Posterior vena cava (tissue), 2 donors: ENCODE measurements around the gene UBFD1. TPM values are rescaled to one million over a fixed set of nuclear protein-coding genes. Genes with fewer than 3 reads are reported as not detected.
"Not testable (repeated sequence)": the region's sequence is repeated elsewhere in the genome, so short reads cannot be mapped to it uniquely, and the experiment has no call there.

Source experiments
- DNase-seq: peaks from one replicate; pipeline ENCODE4 v3.0.0-alpha.2; 2020; ENCODE audit warnings: low spot score
- intact Hi-C, 2 donors: fragments of 100-400 bp; cut with DNase I; formaldehyde crosslinking; loops; one replicate each; pipeline versions ENCODE4 v1.14.1 to v1.14.2; 2022 to 2023
- long read RNA-seq, 2 donors: library from polyadenylated mRNA; unstranded; transcript quantifications; one replicate each; pipeline ENCODE4 v2.0.0, GENCODE V29; 2020 to 2021
- total RNA-seq, 2 donors: library from RNA; stranded (reverse); fragmentation: NEBNext Ultra II Directional; extraction: Animal tissue kit (Norgen Biotek cat#: 25700); gene quantifications; one replicate each; pipeline ENCODE4 v1.2.1, GENCODE V29; 2021
- donor health status: DM: yes; HTN: yes; CAD: no.
- donor health status: DM: yes; HTN: yes; CAD: no.

The UBFD1 gene, protein sequence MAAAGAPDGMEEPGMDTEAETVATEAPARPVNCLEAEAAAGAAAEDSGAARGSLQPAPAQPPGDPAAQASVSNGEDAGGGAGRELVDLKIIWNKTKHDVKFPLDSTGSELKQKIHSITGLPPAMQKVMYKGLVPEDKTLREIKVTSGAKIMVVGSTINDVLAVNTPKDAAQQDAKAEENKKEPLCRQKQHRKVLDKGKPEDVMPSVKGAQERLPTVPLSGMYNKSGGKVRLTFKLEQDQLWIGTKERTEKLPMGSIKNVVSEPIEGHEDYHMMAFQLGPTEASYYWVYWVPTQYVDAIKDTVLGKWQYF
- 10 to 100 TPM; 37.3 to 37.4 TPM for total RNA-seq
- long read RNA-seq, donor 1, full-length matches to known transcripts: 8 of 13 reads
- long read RNA-seq, donor 1, partial matches to known transcripts: 0 of 13 reads
- long read RNA-seq, donor 1, other reads (novel, unspliced or antisense): 5 of 13 reads
- long read RNA-seq, donor 2, partial matches to known transcripts: 0 of 5 reads
- long read RNA-seq, donor 2, other reads (novel, unspliced or antisense): 5 of 5 reads

GRCh38 chr16:23556881-23557778 is at the start of gene UBFD1, which contains the start of gene EARS2:
Gene UBFD1, plus strand, starts transcription at chr16:23557727. Its CDS starts 16 bp downstream, at chr16:23557743.
Gene EARS2, minus strand, starts transcription at chr16:23557350. Its CDS starts 7 bp downstream, at chr16:23557343.
- DNase-seq: peak; percentile 99
- intact Hi-C loops: no loop called here

DNA sequence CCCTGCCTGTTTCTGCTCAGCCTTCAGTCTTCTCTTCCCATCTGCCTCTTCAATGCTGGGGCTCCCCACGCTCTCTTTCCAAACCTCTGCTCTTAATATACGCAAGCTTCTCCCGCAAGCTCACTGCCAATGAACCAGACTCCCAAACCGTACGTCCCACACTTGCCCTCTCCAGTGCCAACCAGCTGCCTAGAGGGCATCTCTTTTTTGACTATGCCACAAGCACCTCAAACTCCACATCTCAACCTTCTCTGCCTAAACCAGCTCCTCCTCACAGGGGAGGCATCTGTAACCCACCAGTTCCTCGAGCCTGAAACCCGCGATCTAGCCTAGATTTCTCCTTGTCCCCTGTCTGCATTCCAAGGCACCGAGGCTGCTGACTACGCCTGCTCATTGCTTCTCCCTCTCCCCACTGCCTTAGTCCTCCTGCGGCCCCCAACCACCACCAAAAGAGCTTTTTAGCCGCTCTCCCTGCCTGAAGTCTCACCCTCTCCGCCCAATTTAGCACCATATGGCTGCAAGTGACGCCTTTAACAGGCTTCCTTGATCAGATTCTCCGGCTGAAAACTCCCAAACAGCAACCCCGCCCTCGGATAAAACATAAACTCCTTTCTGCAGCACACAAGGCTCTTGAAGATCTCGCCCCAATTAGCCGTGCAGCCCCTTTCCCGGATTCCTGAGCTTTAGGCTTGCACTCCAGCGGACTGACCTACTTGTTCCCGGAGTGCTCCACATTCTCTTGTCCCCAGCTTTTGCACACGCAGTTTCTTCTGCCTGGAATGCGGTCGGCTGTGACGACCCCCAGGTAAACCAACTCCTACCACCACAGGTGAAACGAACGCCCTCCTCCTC is 48.7 kb upstream of the UBFD1 start:
- DNase-seq: peak; percentile 62
- intact Hi-C loops: no loop called here

GRCh38 chr16:23509441-23509754 is 48.1 kb upstream of the UBFD1 start:
- intact Hi-C loops: no loop called here
- no peak for DNase-seq

DNA sequence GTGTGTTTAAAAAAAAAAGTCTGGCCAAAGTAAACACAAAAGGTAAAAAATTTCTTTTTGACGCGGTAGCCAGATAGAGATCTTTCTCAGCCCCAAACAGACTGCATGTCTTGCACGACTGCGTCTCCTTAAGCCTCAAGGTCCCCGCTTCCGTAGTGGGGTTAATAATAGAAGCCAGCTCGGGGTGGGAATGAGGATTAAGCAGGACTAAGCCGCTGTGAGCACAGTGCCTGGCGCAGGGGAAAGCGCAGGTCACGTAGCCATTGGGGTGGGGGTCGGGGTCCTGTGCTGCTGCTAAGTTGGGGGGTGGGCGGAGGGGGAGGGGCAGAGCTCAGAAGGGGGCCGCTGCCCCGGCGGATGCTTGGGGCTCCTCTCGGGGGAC is 47.8 kb upstream of the UBFD1 start:
- intact Hi-C loops: no loop called here
- DNase-seq: peak; percentile 80

- intact Hi-C loops: no loop called here
- peak; percentile 94 for DNase-seq
These were observed 47.2 kb upstream of the UBFD1 start, which contains the start of gene GGA2 for GRCh38 chr16:23510164-23510914. Gene GGA2, minus strand, starts transcription at chr16:23510494. Its CDS starts 83 bp downstream, at chr16:23510411.

DNA sequence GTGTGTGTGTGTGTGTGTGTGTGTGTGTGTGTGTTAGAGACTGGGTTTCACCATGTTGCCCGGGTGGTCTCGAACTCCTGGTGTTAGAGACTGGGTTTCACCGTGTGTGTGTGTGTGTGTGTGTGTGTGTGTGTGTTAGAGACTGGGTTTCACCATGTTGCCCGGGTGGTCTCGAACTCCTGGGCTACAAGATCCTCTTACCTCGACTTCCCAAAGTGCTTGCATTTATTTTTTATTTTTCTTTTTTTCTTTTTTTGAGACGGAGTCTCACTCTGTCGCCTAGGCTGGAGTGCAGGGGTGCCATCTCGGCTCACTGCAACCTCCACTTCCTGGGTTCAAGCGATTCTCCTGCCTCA is 46.6 kb upstream of the UBFD1 start:
- intact Hi-C loops: not testable (repeated sequence)
- peak; percentile 29 for DNase-seq

DNA sequence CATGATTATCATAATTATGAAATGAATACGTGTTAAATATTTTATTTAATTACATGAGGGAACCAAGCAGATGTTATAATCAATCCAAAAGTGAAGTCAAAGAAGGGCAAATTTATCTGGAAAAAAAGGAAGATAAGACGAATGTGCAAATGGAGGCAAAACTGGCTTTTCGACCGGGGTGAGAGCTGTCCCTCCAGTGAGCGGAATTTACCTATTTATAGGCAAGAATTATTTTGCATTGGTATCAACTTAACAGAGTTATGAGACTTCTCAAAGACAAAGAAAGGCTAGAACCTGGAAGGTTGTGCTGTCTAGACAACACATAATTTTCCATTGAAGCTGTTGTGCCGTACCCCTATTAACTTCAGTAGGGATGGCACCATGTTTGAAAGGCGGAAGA is 45.8 kb upstream of the UBFD1 start:
- intact Hi-C loops: no loop called here
- peak; percentile 22 for DNase-seq

DNA sequence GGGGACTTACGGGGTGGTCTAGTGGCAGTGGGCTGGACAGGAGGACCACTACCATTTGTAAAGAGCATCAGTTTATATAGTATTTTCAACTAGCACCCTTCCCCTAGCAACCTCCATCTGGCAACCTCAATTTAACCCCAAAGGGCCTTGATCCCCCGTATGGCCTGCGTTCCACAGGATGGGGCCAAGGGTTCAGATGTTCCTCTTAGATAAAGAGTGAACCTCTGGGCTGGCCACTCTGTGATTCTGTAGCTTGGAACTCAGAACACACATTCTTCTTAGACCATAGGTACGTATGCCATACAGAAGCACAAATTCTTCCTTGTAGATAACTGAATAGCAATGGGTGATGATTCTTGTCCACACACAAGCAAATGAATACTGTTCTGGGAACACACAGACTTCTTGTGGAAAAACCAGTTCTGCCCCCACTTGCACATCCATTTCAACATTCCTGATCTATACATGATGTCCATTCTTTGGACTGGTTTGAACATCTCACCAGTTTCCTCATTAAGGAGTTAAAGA is 45.3 kb upstream of the UBFD1 start:
- no peak for DNase-seq
- intact Hi-C loops: no loop called here

DNA sequence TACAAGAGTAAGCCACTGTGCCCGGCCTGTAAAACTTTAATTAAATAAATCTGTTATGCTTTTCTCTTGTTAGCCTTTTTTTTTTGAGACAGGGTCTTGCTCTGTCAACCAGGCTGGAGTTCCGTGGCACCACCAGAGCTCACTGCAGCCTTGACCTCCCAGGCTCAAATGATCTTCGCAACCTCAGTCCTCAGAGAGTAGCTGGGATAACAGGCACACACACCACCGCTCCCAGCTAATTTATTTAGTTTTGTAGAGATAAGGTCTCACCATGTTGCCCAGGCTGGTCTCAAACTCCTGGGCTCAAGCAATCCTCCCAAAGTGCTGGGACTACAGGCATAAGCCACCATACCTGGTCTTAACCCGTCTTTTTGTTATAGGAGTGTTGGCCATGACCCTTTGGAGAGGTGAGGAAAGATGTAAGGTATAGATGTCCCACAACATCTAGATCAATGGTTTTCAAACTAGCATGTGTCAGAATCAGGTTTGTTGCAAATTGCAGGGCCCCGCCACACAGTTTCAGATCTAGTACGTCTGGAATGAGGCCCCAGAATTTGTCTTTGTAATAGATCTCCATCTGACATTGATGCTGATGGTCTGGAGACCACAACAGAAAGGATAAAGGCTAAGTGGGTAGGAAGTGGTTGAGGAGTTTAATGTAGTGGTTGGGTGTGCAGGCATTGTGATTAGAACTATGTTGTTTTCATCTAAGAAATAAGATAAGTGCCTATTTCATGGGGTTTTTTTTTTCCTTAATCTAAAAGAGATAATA is 43.0 kb upstream of the UBFD1 start:
- DNase-seq: peak; percentile 58
- intact Hi-C loops: no loop called here

DNA sequence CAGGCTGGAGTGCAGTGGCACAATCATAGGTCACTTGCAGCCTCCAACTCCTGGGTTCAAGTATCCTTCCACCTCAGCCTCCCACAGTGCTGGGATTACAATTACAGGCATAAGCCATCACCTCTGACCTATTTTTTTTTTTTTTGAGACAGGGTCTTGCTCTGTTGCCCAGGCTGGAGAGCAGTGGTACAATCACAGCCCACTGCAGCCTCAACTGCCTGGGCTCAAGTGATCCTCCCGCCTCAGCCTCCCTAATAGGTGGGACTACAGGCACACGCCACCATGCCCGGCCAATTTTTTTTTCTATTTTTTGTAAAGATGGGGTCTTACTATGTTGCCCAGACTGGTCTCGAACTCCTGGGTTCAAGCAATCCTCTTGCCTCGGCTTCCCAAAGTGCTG is 41.6 kb upstream of the UBFD1 start:
- DNase-seq: peak; percentile 13
- intact Hi-C loops: no loop called here

DNA sequence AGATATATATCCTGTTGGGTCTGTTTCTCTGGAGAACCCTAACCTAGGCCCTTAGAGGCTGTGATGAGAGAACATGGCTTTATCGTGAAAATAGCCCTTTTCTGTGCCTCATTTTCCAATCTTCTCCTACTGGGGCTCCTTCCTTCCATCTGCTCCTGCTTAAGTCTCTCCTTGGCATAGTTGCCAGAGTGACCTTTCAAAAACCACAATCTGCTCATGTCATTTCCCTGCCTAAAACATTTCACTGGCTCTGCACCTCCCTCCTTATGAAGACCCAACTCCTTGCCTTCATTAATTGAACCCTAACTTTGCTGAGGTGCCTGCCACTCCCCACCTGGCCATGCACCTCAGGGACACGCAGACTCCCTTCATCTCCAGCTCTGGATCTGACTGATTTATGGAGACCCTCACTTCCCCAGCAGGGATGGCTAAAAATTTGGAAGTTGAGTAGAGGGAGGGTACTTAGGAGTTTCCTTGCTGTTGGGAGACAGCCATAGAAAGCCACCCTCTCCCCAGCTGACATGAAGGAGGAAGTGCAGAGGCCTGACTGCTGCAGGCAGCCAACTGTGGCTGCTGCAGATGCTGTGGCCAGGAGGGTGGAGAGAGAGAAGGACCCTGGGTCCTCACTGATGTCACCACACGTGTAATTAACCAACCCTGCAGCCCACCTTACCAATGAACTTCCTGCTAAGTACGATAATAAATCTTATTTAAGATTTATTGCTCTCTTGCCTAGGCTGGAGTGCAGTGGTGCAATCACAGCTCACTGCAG is 41.0 kb upstream of the UBFD1 start:
- intact Hi-C loops: no loop called here
- peak; percentile 63 for DNase-seq

DNA sequence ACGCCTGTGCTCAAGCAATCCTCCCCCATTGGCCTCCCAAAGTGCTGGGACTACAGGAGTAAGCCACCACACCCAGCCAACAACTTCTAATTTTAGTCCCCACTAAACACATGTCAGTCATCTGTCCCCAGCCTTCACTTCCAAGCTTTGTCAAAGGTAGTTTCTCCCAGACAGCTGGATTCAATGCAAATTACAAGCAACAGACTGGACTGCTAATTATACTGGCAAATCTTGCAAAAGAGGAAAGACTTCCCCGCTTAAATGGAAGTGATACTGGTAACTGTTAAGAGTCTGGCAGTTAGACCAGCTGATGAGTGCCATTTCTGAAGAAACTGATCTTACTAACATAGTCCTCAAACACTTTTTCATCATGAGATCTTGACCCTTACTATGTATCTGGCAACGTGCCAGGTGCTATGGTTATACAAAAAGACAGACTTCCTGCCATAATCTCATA is 39.1 kb upstream of the UBFD1 start:
- no peak for DNase-seq
- intact Hi-C loops: no loop called here

DNA sequence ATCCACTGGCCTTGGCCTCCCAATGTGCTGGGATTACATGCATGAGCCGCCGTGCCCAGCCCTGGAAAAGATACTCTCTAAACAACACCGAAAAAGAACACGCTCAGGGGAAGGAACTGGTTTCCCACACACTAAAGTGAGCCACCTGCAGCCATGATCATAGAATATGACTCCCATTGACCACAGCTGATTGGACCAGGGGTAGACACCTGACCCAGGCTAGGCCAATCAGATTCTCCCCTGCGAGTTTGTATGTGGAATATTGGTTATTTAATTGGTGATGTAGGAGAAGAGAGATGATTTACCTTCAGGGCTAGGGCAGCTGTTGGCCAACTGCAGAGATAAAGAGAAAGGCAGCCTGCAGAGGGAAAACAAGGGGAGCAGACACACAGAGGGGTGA is 38.2 kb upstream of the UBFD1 start:
- intact Hi-C loops: no loop called here
- DNase-seq: peak; percentile 43

GRCh38 chr16:23520500-23520899 is 37.0 kb upstream of the UBFD1 start:
- intact Hi-C loops: loop anchor here in 1 of 2 donors (5.0 kb wide), 1 partner anchor 1177 kb away; no protein-coding TSS in a partner anchor
- no peak for DNase-seq

- DNase-seq: no peak
- intact Hi-C loops: loop anchor here in 1 of 2 donors (5.0 kb wide), 1 partner anchor 1176 kb away; no protein-coding TSS in a partner anchor
These were observed 36.3 kb upstream of the UBFD1 start for GRCh38 chr16:23521037-23521743.

DNA sequence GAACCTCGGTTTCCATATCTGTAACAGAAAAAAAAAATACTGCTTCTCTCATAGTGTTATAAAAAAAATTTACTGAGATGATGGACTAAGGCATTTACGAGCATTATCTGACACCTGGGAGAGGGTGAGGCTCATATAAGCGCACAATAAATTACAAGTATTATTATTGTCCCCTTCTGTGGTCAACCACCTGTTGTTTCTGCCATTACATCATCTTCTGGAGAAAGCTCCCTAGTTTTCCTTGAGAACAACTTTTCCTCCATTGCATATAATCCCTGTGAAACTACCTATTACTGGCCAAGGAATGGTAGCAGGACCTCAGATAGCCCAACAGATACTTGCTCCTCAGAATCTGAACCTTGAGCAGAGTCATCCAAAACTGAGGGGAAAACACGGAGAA is 35.6 kb upstream of the UBFD1 start:
- DNase-seq: no peak
- intact Hi-C loops: loop anchor here in 1 of 2 donors (5.0 kb wide), 1 partner anchor 1175 kb away; no protein-coding TSS in a partner anchor
